Heart left ventricle (tissue), 16 donors: Measurements from ENCODE around the gene C22orf39. TPM values are rescaled to one million over a fixed set of nuclear protein-coding genes. Genes with fewer than 3 reads are reported as not detected.
A peak's percentile ranks its signal among the peaks of the same experiment; 100 is the strongest.
"Not testable (repeated sequence)": the region's sequence is repeated elsewhere in the genome, so short reads cannot be mapped to it uniquely, and the experiment has no call there.

Source experiments
- ATAC-seq, 4 donors: fragments of 200-7000 bp; cut with Tn5 transposase; one replicate each; pipeline ENCODE4 v1.9.1; 2020 to 2022; ENCODE audit warnings: moderate library complexity in 4 of 4, mild to moderate bottlenecking in 3 of 4, moderate number of reproducible peaks in 1 of 4
- DNase-seq, 5 donors: peaks; one replicate each; pipeline ENCODE4 v3.0.0-alpha.2; 2020
- H3K27ac ChIP-seq, 12 donors: fragments of 200-600 bp; sonication (generic) in 4 of 12; one replicate each; pipeline versions ENCODE4 v1.5.0 to v1.8.0; 2016 to 2022; ENCODE audit warnings: mild to moderate bottlenecking in 2 of 12
- H3K27me3 ChIP-seq, 9 donors: fragments of 200-600 bp; sonication (generic) in 2 of 9; one replicate each; pipeline versions ENCODE4 v1.5.1 to v1.8.0; 2016 to 2022; ENCODE audit warnings: mild to moderate bottlenecking in 3 of 9
- H3K36me3 ChIP-seq, 9 donors: fragments of 200-600 bp; sonication (generic) in 2 of 9; one replicate each; pipeline versions ENCODE4 v1.5.0 to v1.8.0; 2018 to 2022; ENCODE audit warnings: mild to moderate bottlenecking in 2 of 9
- H3K4me1 ChIP-seq, 12 donors: fragments of 200-600 bp; sonication (generic) in 4 of 12; one replicate each; pipeline versions ENCODE4 v1.5.0 to v1.8.0; 2016 to 2022; ENCODE audit warnings: mild to moderate bottlenecking in 3 of 12
- H3K4me3 ChIP-seq, 12 donors: fragments of 200-600 bp; sonication (generic) in 4 of 12; one replicate each; pipeline versions ENCODE4 v1.5.0 to v1.8.0; 2017 to 2022; ENCODE audit warnings: mild to moderate bottlenecking in 9 of 12, moderate library complexity in 4 of 12
- H3K9me3 ChIP-seq, 12 donors: fragments of 200-600 bp; sonication (generic) in 4 of 12; one replicate each; pipeline versions ENCODE4 v1.5.0 to v1.8.0; 2016 to 2022; ENCODE audit warnings: mild to moderate bottlenecking in 1 of 12
- CTCF ChIP-seq, 12 donors: fragments of 200-600 bp; sonication (generic) in 4 of 12; IDR thresholded peaks; one replicate each; pipeline versions ENCODE4 v1.5.0 to v1.8.0; 2018 to 2022; ENCODE audit warnings: antibody characterized with exemption in 12 of 12, mild to moderate bottlenecking in 5 of 12
- POLR2A ChIP-seq, 2 donors: fragments of 450-650 bp; IDR thresholded peaks; one replicate each; pipeline ENCODE4 v1.6.1; 2017; ENCODE audit warnings: antibody characterized with exemption in 2 of 2, mild to moderate bottlenecking in 2 of 2, moderate library complexity in 2 of 2
- WGBS, 4 donors: extraction: QIAGEN DNeasy Blood & Tissue Kit in 2 of 4; methylation state at CpG; one replicate each; pipeline versions ENCODE4 v1.1.5 to v1.1.7; 2013 to 2018; 5-methylcytosine and 5-hydroxymethylcytosine counted together
- intact Hi-C, 10 donors: fragments of 100-400 bp; cut with DNase I; formaldehyde crosslinking; loops; one replicate each; pipeline versions ENCODE4 v1.11.1 to v1.14.2; 2022
- polyA plus RNA-seq, 2 donors: library from polyadenylated mRNA; stranded (reverse); fragments of 200-250 nt; gene quantifications; one replicate each; pipeline ENCODE4 v1.2.3, GENCODE V29; 2013
- total RNA-seq, 9 donors: library from RNA; depleted of rRNA in 2 of 9; stranded (reverse); fragments of >200 nt in 2 of 9; fragmentation: NEBNext Ultra II Directional in 3 of 9; extraction: Animal tissue kit (Norgen Biotek cat#: 25700) in 3 of 9; gene quantifications; one replicate each; pipeline versions ENCODE4 v1.1.0 to v1.2.4, GENCODE V29; 2016 to 2023
- donor health status: ischemic (EF 13 %, LVEDD 7.1; RV severe dilation, severe dysfunction).
- donor health status: healthy with polysubstance abuse.
- donor health status: DM: no; HTN: yes; CAD: no.
- donor health status: DM: no; HTN: no; CAD: no.
- donor health status: ischemic (EF 25% LVEDD 6.9; RV normal size, moderate dysfunction).
- donor health status: ischemic (EF 25% LVEDD 5.7; RV mildly dilated, moderate dysfunction).
- donor health status: healthy.
- donor health status: DM: yes; HTN: yes; CAD: no.
- donor health status: ischemic (EF 35%, LVEDD 5.7; RV mildly dilated, moderate dysfunction).
- donor health status: nonischemic (EF 11% LVEDD 7.7; RV severe dilation, severe dysfunction).
- donor health status: DM: yes; HTN: yes; CAD: no.
- donor health status: PGD.
- donor health status: ischemic (EF 29% LVEDD 5.4; RV normal size, mild dysfunction).
- donor health status: nonischemic (EF 23%, LVEDD 6.1; RV moderate dilation, normal function).

Gene C22orf39
- total and polyA plus RNA-seq, 11 donors = 39.1 to 115 (median 53.6) TPM

GRCh38 chr22:19442166-19442565, 5.3 kb downstream of the C22orf39 start:
- intact Hi-C loops = loop anchor here in 1 of 10 donors (10.0 kb wide), 1 partner anchor 147 kb away; the partner anchor contains the start of gene CLTCL1
- ATAC-seq = no peak
- no peak for DNase-seq
- Histone ChIP-seq H3K4me1 (peaks cover 5 to 60% (median 25%) of the 10 kb centered on the region in 12 donors), H3K4me3 (no peak overlapping the region), H3K9me3 (no peaks in the 10 kb centered on the region), H3K27me3 (no peaks in the 10 kb centered on the region), H3K27ac (no peak overlapping the region), H3K36me3 (peaks cover 0 to 50% (median 25%) of the 10 kb centered on the region in 9 donors)
- 83 to 92% (median 89%) methylated on average over 2 of the region's 2 CpGs for WGBS, 4 donors
- TF ChIP-seq CTCF (IDR thresholded peaks at IDR 0.05) (no peak), POLR2A (IDR thresholded peaks at IDR 0.05) (no peak)

GRCh38 chr22:19440411-19441195, 6.9 kb downstream of the C22orf39 start:
- ATAC-seq (peak; percentile 2 to 65 (median 44)), DNase-seq (peak in 2 of 5 donors; percentile 36 to 42)
- intact Hi-C loops = loop anchor here in 1 of 10 donors (10.0 kb wide), 1 partner anchor 146 kb away; the partner anchor contains the start of gene CLTCL1
- Histone ChIP-seq H3K9me3 (no peaks in the 10 kb centered on the region), H3K27ac (no peak overlapping the region), H3K4me1 (peaks cover 4 to 47% (median 17%) of the 10 kb centered on the region in 12 donors), H3K4me3 (no peak overlapping the region), H3K36me3 (peaks cover 0 to 65% (median 39%) of the 10 kb centered on the region in 9 donors), H3K27me3 (no peaks in the 10 kb centered on the region)
- 63 to 82% (median 70%) methylated on average over 7 to 8 of the region's 8 CpGs for WGBS, 4 donors
- no peak for TF ChIP-seq POLR2A (IDR thresholded peaks at IDR 0.05)
- no peak for TF ChIP-seq CTCF (IDR thresholded peaks at IDR 0.05)

GRCh38 chr22:19438298-19438697, 9.2 kb downstream of the C22orf39 start:
- Histone ChIP-seq H3K9me3 (no peaks in the 10 kb centered on the region), H3K4me3 (no peak overlapping the region), H3K4me1 (peaks cover 2 to 32% (median 11%) of the 10 kb centered on the region in 12 donors), H3K27ac (no peak overlapping the region), H3K36me3 (peaks cover 0 to 71% (median 44%) of the 10 kb centered on the region in 9 donors), H3K27me3 (no peaks in the 10 kb centered on the region)
- intact Hi-C loops = loop anchor here in 1 of 10 donors (5.0 to 10.0 kb wide), 2 partner anchors 34 to 143 kb away; partner anchors contain the start of gene CLTCL1
- no peak for DNase-seq
- WGBS, 4 donors = 88 to 96% (median 92%) methylated on average over 7 of the region's 7 CpGs
- no peak for ATAC-seq
- TF ChIP-seq CTCF (IDR thresholded peaks at IDR 0.05) = no peak
- TF ChIP-seq POLR2A (IDR thresholded peaks at IDR 0.05) = no peak

- H3K27ac ChIP-seq, DNase-seq, H3K4me3 ChIP-seq, H3K27me3 ChIP-seq, H3K9me3 ChIP-seq, ATAC-seq: not testable (repeated sequence)
- Histone ChIP-seq H3K36me3 (peaks cover 0 to 64% (median 40%) of the 10 kb centered on the region in 9 donors), H3K4me1 (peaks cover 3 to 28% (median 12%) of the 10 kb centered on the region in 12 donors)
- intact Hi-C loops = loop anchor here in 1 of 10 donors (5.0 to 10.0 kb wide), 2 partner anchors 36 to 142 kb away; partner anchors contain the start of gene CLTCL1
- WGBS, 4 donors = 90 to 95% (median 92%) methylated on average over 9 of the region's 9 CpGs
Observed at GRCh38 chr22:19436444-19437161, 10.9 kb downstream of the C22orf39 start.
